ENCODE measurements around the gene GIT1.

GRCh38 chr17:29562615-29563014 lies 26.8 kb downstream of the GIT1 start:
- TF ChIP-seq CHD4 (IDR thresholded peaks at IDR 0.05; ENCODE audit: borderline replicate concordance, low read length) (no peak), SP4 (CRISPR knock-in tag; IDR thresholded peaks at IDR 0.05) (no peak), SP1 (IDR thresholded peaks at IDR 0.05) (no peak), SP1 (CRISPR knock-in tag; IDR thresholded peaks at IDR 0.05) (no peak), FOXA1 (IDR thresholded peaks at IDR 0.05) (no peak), FOXA1 (CRISPR knock-in tag; IDR thresholded peaks at IDR 0.05) (no peak), EP300 (IDR thresholded peaks at IDR 0.05; ENCODE audit: low read depth in 2 of 2, low read length in 2 of 2) (no peak), EP300 (CRISPR knock-in tag; IDR thresholded peaks at IDR 0.05; ENCODE audit: borderline replicate concordance) (no peak), AGO1 (IDR thresholded peaks at IDR 0.05; ENCODE audit: low read depth, low read length, poor library complexity, severe bottlenecking) (no peak), PATZ1 (CRISPR knock-in tag; IDR thresholded peaks at IDR 0.05) (no peak), MYC (CRISPR knock-in tag; IDR thresholded peaks at IDR 0.05; ENCODE audit: borderline replicate concordance) (no peak), NFRKB (IDR thresholded peaks at IDR 0.05) (no peak), KDM1A (CRISPR knock-in tag; IDR thresholded peaks at IDR 0.05) (no peak), MAFG (CRISPR knock-in tag; IDR thresholded peaks at IDR 0.05) (no peak)
- TF ChIP-seq, protein P1, sequence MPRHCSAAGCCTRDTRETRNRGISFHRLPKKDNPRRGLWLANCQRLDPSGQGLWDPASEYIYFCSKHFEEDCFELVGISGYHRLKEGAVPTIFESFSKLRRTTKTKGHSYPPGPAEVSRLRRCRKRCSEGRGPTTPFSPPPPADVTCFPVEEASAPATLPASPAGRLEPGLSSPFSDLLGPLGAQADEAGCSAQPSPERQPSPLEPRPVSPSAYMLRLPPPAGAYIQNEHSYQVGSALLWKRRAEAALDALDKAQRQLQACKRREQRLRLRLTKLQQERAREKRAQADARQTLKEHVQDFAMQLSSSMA (CRISPR knock-in tag; IDR thresholded peaks at IDR 0.05), result no peak
- TF ChIP-seq, protein P2, sequence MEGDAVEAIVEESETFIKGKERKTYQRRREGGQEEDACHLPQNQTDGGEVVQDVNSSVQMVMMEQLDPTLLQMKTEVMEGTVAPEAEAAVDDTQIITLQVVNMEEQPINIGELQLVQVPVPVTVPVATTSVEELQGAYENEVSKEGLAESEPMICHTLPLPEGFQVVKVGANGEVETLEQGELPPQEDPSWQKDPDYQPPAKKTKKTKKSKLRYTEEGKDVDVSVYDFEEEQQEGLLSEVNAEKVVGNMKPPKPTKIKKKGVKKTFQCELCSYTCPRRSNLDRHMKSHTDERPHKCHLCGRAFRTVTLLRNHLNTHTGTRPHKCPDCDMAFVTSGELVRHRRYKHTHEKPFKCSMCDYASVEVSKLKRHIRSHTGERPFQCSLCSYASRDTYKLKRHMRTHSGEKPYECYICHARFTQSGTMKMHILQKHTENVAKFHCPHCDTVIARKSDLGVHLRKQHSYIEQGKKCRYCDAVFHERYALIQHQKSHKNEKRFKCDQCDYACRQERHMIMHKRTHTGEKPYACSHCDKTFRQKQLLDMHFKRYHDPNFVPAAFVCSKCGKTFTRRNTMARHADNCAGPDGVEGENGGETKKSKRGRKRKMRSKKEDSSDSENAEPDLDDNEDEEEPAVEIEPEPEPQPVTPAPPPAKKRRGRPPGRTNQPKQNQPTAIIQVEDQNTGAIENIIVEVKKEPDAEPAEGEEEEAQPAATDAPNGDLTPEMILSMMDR (CRISPR knock-in tag; IDR thresholded peaks at IDR 0.05), result no peak
